Measurements from ENCODE around the gene QSOX2. TPM values are rescaled to one million over a fixed set of nuclear protein-coding genes. Genes with fewer than 3 reads are reported as not detected.

Gene QSOX2
- total and polyA plus RNA-seq, 4 donors = 0.79 to 12.7 (median 4.3) TPM

DNA sequence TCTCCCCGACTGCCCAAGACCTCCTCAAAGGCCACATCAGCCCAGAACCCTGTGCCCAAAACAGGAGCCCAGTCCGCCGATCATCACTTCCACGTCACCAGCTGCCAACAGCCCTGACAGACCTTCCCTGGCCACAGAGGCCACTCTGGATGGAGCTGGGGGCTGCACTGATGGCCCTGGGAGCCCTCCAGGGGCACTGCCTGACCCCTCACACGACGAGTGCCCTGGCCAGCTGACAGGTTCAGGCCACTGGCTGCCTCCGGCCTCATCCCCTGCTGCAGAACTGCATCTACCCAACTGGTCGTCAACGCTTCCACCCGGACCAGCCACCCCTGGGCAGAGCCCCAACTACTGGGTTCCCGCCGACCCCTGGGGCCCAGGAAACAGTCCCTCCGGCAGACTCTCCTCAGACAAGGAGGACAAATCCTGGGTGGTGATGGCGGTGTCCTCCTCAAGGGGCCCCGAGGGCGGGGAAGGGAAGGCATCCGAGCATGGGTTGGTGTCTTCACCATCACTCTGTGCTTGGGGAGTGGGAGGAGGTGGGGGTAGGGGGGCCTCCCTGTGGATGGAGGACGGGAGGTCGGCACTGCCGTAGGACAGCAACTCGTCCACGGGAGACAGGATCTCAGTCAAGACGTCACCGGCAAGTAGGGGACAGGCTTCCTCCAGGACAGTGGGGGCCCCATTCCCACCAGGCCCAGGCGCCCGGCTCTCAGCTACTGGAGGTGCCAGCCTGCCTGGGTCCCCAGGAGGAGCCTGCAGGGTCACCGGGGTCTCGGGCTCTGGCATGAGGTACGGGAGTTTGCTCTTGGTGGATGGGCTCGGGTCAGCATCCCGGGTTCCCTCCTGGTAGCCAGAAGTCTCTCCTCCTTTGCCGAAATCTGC, 7.9 kb upstream of the QSOX2 start (continued):
- TF ChIP-seq JUND (IDR thresholded peaks at IDR 0.05) (no peak), GABPA (IDR thresholded peaks at IDR 0.05 in 1 of 2, conservative IDR thresholded peaks at IDR 0.05 in 1 of 2) (no peak), SP1 (IDR thresholded peaks at IDR 0.05) (no peak), RXRA (IDR thresholded peaks at IDR 0.05) (no peak), HNF4G (IDR thresholded peaks at IDR 0.05) (no peak), FOXA1 (IDR thresholded peaks at IDR 0.05) (no peak)
- TF ChIP-seq, protein P1, sequence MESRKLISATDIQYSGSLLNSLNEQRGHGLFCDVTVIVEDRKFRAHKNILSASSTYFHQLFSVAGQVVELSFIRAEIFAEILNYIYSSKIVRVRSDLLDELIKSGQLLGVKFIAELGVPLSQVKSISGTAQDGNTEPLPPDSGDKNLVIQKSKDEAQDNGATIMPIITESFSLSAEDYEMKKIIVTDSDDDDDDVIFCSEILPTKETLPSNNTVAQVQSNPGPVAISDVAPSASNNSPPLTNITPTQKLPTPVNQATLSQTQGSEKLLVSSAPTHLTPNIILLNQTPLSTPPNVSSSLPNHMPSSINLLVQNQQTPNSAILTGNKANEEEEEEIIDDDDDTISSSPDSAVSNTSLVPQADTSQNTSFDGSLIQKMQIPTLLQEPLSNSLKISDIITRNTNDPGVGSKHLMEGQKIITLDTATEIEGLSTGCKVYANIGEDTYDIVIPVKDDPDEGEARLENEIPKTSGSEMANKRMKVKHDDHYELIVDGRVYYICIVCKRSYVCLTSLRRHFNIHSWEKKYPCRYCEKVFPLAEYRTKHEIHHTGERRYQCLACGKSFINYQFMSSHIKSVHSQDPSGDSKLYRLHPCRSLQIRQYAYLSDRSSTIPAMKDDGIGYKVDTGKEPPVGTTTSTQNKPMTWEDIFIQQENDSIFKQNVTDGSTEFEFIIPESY (IDR thresholded peaks at IDR 0.05) = no peak

DNA sequence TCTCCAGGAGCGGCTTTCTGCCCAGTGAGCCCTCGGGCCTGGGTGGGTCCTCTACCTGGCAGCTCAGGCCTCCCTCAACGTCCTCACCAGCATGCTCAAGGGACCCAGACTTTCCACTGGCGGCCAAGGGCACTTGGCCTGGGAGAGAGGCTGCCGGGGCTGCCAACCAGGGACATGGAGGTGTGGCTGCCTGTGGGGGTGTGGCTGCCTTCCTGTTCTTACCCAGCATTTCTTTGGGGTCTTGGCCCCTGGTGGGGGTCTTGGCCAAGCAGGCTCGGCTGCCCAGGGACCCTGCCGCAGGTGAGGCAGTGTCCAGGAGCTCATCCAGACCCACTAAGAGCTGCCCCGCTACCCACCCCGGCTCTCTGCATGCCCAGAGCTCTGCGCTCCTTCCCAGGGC, 7.2 kb upstream of the QSOX2 start:
- no peaks in the 10 kb centered on the region for H3K27me3 ChIP-seq (ENCODE audit: control insufficient read depth in 4 of 4, insufficient read depth in 4 of 4, low read length in 3 of 4)
- H3K36me3 ChIP-seq (ENCODE audit: control insufficient read depth in 4 of 4, insufficient read depth in 3 of 4, low read depth in 1 of 4, low read length in 3 of 4) = no peaks in the 10 kb centered on the region
- no peak overlapping the region for H3K27ac ChIP-seq (ENCODE audit: low read depth in 1 of 2, low read length in 2 of 2)
- H3K4me3 ChIP-seq (ENCODE audit: low read depth in 1 of 3, low read length in 3 of 3) = no peak overlapping the region
- H3K9ac ChIP-seq (ENCODE audit: low read depth in 1 of 2, low read length in 2 of 2) = no peak overlapping the region
- no peaks in the 10 kb centered on the region for H3K9me3 ChIP-seq (ENCODE audit: control insufficient read depth in 4 of 4, low read length in 3 of 4)
- H3K4me1 ChIP-seq (ENCODE audit: control insufficient read depth in 4 of 4, insufficient read depth in 4 of 4, low read length in 3 of 4) = peaks cover 0 to 4% (median 0%) of the 10 kb centered on the region in 4 donors
- no peak for DNase-seq (ENCODE audit: low spot score)
- TF ChIP-seq RXRA (IDR thresholded peaks at IDR 0.05) = no peak
- no peak for TF ChIP-seq RAD21 (IDR thresholded peaks at IDR 0.05)
- TF ChIP-seq YY1 (IDR thresholded peaks at IDR 0.05) = no peak
- TF ChIP-seq, protein P2, sequence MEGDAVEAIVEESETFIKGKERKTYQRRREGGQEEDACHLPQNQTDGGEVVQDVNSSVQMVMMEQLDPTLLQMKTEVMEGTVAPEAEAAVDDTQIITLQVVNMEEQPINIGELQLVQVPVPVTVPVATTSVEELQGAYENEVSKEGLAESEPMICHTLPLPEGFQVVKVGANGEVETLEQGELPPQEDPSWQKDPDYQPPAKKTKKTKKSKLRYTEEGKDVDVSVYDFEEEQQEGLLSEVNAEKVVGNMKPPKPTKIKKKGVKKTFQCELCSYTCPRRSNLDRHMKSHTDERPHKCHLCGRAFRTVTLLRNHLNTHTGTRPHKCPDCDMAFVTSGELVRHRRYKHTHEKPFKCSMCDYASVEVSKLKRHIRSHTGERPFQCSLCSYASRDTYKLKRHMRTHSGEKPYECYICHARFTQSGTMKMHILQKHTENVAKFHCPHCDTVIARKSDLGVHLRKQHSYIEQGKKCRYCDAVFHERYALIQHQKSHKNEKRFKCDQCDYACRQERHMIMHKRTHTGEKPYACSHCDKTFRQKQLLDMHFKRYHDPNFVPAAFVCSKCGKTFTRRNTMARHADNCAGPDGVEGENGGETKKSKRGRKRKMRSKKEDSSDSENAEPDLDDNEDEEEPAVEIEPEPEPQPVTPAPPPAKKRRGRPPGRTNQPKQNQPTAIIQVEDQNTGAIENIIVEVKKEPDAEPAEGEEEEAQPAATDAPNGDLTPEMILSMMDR (IDR thresholded peaks at IDR 0.05; ENCODE audit: low read depth, low read length, missing input control) = no peak
- no peak for TF ChIP-seq FOXA1 (IDR thresholded peaks at IDR 0.05)
- TF ChIP-seq, protein P3, sequence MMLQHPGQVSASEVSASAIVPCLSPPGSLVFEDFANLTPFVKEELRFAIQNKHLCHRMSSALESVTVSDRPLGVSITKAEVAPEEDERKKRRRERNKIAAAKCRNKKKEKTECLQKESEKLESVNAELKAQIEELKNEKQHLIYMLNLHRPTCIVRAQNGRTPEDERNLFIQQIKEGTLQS (IDR thresholded peaks at IDR 0.05) = no peak
- no peak for TF ChIP-seq FOXA2 (IDR thresholded peaks at IDR 0.05)
- no peak for TF ChIP-seq TAF1 (conservative IDR thresholded peaks at IDR 0.05)
- TF ChIP-seq, protein P4, sequence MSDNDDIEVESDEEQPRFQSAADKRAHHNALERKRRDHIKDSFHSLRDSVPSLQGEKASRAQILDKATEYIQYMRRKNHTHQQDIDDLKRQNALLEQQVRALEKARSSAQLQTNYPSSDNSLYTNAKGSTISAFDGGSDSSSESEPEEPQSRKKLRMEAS (IDR thresholded peaks at IDR 0.05) = no peak
- TF ChIP-seq SP1 (IDR thresholded peaks at IDR 0.05) = no peak
- TF ChIP-seq JUND (IDR thresholded peaks at IDR 0.05) = no peak
- WGBS = 90% methylated on average over 10 of the region's 10 CpGs

DNA sequence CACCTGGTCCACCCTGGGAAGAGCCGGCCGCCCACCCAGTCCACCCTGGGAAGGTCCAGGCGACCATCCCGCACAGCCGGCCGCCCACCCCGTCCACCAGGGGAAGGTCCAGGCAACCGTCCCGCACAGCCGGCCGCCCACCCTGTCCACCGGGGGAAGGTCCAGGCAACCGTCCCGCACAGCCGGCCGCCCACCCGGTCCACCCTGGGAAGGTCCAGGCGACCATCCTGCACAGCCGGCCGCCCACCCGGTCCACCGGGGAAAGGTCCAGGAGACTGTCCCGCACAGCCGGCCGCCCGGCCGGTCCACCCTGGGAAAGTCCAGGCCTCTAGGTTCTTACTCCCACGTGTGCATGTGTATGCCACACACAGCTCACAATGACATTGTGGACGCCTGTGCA, 6.7 kb upstream of the QSOX2 start:
- Histone ChIP-seq H3K27ac (ENCODE audit: low read depth in 1 of 2, low read length in 2 of 2) (no peak overlapping the region), H3K4me1 (ENCODE audit: control insufficient read depth in 4 of 4, insufficient read depth in 4 of 4, low read length in 3 of 4) (peaks cover 0 to 4% (median 0%) of the 10 kb centered on the region in 4 donors), H3K9ac (ENCODE audit: low read depth in 1 of 2, low read length in 2 of 2) (no peak overlapping the region), H3K4me3 (ENCODE audit: low read depth in 1 of 3, low read length in 3 of 3) (no peak overlapping the region), H3K27me3 (ENCODE audit: control insufficient read depth in 4 of 4, insufficient read depth in 4 of 4, low read length in 3 of 4) (no peaks in the 10 kb centered on the region), H3K9me3 (ENCODE audit: control insufficient read depth in 4 of 4, low read length in 3 of 4) (no peaks in the 10 kb centered on the region), H3K36me3 (ENCODE audit: control insufficient read depth in 4 of 4, insufficient read depth in 3 of 4, low read depth in 1 of 4, low read length in 3 of 4) (no peaks in the 10 kb centered on the region)
- DNase-seq (ENCODE audit: low spot score) = no peak
- TF ChIP-seq EGR1 (IDR thresholded peaks at IDR 0.05; ENCODE audit: low read depth in 2 of 2) (no peak), FOXA2 (IDR thresholded peaks at IDR 0.05) (no peak), YY1 (IDR thresholded peaks at IDR 0.05) (no peak)
- TF ChIP-seq, protein P2 (IDR thresholded peaks at IDR 0.05; ENCODE audit: low read depth, low read length, missing input control) = no peak
- TF ChIP-seq, protein P5, sequence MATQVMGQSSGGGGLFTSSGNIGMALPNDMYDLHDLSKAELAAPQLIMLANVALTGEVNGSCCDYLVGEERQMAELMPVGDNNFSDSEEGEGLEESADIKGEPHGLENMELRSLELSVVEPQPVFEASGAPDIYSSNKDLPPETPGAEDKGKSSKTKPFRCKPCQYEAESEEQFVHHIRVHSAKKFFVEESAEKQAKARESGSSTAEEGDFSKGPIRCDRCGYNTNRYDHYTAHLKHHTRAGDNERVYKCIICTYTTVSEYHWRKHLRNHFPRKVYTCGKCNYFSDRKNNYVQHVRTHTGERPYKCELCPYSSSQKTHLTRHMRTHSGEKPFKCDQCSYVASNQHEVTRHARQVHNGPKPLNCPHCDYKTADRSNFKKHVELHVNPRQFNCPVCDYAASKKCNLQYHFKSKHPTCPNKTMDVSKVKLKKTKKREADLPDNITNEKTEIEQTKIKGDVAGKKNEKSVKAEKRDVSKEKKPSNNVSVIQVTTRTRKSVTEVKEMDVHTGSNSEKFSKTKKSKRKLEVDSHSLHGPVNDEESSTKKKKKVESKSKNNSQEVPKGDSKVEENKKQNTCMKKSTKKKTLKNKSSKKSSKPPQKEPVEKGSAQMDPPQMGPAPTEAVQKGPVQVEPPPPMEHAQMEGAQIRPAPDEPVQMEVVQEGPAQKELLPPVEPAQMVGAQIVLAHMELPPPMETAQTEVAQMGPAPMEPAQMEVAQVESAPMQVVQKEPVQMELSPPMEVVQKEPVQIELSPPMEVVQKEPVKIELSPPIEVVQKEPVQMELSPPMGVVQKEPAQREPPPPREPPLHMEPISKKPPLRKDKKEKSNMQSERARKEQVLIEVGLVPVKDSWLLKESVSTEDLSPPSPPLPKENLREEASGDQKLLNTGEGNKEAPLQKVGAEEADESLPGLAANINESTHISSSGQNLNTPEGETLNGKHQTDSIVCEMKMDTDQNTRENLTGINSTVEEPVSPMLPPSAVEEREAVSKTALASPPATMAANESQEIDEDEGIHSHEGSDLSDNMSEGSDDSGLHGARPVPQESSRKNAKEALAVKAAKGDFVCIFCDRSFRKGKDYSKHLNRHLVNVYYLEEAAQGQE (IDR thresholded peaks at IDR 0.05) = no peak
- TF ChIP-seq, protein P1 (IDR thresholded peaks at IDR 0.05) = no peak
- 93% methylated on average over 29 of the region's 29 CpGs for WGBS

Measured in liver (tissue), 9 donors.